NCI-H748 treated with DMSO at 0.1 percent for 48 hours (cell line): Measurements from ENCODE around the gene ALDH3B1.

ENCODE experiments used
- DNase-seq: peaks from one replicate; lab custom pipeline; 2025; lab: John Stamatoyannopoulos, UW

The ALDH3B1 gene

DNA sequence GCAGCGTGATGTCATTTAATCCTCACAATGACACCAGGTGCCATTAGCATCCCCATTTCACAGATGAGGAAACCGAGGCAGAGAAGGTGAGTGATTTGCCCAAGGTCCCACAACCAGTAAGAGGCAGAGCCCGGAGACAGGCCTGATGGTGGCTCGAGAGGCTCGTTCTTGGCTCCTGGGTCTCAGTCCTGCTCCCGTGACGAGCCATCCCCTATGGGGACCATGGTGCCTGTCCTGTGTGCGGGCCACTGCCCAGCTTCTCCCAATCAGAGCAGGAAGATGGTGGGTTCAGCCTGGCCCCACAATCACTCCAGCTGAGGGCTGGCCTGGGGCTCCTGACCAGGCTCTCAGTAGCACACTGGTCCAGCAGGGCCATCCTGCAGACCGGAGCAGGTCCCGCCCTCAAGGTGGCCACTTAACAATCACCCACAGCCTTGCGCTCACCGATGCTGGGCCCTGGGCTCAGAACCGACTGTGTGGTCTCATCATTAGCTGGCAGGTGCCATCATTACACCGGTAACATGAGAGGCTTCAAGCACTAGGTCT, 3.6 kb downstream of the ALDH3B1 start:
- no peak for DNase-seq

DNA sequence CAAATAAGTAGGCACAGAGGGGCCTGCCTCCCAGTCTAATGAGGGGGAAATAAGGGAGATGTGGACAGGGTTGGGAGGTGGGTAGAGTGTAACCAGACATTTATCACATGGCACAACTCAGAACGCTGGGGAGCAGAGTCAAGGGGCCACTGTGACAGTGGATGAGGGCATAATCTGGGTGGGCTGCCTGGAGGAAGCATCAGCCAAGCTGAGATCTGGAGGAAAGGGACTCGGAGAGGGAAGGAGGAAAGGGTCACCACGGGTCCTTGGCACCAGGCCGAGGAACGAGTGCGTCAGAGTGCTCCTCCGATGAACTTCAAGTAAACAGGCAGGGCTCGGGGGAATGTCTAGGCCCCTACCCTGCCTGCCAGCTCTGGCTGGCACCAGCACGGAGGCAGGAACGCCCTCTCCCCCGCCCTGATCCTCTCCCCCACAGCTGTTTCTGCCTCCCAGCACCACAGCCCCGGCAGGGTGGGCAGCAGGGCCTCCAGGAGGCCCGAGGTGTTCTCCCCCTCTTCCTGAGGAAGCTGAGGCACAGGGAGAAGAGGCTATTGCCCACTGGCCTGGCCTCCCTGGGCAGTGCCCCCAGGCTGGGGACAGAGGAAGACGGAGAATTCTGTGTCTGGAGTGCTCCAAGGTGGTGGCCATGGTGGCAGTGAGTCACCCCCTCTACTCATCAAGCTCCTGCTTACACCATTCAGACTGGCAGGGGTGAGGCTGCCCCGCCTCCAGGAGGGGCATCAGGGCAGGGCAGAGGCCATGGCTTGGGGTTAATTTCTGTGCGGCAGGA, 4.2 kb downstream of the ALDH3B1 start:
- DNase-seq: no peak

DNA sequence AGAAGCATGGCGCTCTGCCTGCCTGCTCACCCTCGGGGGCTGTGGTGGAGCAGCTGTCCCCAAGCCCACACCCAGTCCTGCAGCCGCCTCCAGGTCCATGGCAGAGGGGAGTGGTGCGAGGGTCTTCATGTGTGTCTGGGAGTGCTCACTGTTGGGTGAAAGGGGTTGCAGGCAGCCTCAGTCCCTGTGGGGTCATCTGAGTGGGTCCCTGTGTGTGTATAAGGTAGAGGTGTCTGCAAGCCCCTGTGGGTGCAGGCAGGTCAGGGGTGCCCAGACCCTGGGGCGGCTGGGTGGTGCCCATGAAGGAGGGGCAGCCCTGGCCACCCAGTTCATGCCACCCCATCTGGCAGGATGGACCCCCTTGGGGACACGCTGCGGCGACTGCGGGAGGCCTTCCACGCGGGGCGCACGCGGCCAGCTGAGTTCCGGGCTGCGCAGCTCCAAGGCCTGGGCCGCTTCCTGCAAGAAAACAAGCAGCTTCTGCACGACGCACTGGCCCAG, 4.9 kb downstream of the ALDH3B1 start:
- DNase-seq: no peak

- DNase-seq: no peak
Measured at GRCh38 chr11:68015467-68015866, 5.3 kb downstream of the ALDH3B1 start.

DNA sequence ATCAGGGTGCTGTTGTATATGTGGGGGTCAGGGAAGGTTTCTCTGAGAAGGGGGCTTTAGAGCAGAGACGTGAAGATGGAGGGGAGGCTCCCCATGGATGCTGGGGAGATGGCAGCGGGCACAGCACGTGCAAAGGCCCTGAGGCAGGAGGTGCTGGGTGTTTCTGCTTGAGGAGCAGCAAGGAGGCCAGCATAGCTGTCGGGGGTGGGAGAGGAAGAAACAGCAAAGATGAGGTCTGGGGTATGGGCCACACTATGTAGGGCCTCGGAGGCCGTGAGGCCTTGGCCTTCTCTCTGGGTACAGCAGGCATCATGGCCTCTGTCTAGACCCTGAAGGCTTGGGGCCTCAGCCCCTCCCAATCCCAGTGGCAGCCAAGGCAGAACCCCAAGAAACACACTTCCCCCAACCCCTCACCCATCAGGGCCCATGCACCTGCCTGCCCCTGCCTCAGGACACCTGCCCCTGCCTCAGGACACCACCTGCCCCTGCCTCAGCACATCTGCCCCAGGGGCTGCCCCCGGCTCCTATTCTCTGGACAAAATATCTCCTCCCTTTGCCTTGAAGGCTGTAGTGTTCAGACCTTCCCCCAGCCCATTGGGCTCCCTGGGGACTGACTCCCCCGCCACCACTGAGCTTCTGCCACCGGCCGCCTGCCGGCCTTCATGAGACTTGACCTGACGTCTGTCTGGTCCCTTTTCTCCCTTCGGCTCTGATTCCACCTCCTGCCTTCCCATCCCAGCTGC, 6.2 kb downstream of the ALDH3B1 start:
- no peak for DNase-seq

GRCh38 chr11:68016904-68017817, 7.0 kb downstream of the ALDH3B1 start:
- DNase-seq: no peak

GRCh38 chr11:68017980-68018729, 8.0 kb downstream of the ALDH3B1 start:
- DNase-seq: no peak

GRCh38 chr11:68018730-68019190, 8.6 kb downstream of the ALDH3B1 start:
- DNase-seq: no peak

GRCh38 chr11:68019486-68019885, 9.4 kb downstream of the ALDH3B1 start:
- DNase-seq: no peak

DNA sequence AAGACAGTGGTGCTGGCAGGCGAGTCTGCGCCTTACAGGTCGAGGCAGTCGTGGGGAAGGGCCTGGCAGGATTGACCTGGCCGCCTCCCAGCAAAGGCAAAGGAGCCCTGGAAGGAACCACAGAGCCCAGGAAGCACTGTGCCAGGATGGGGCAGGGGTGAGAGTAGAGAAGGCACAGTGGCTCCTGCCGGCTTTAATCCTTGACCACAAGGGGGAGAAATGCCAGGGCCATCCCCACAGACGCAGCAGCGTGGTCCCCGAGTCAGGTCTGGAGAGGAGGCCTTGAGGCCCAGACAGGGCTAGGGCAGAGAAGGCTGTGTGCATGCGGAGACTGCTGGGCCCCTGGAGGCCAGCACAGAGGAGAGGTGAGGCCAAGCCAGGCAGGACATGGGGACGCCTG, 10.4 kb downstream of the ALDH3B1 start:
- no peak for DNase-seq

DNA sequence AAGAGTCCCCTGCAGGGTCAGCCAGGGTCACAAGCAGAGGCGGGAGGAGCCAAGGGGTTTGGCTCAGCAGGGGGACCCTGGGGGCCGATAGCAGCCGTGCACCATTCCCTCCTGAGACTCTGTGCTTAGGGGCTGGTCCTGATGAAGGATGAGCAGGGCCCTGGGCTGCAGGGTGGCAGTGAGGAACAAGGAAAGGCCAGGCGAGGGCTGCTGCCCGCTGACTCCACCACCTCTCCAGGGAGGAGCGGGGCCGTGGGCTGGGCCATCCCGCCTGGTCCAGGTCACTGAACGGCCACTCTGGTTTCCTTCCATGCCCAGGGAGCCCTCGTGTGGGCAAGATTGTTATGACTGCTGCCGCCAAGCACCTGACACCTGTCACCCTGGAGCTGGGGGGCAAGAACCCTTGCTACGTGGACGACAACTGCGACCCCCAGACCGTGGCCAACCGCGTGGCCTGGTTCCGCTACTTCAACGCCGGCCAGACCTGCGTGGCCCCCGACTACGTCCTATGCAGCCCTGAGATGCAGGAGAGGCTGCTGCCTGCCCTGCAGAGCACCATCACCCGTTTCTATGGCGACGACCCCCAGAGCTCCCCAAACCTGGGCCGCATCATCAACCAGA, 11.2 kb downstream of the ALDH3B1 start:
- no peak for DNase-seq

GRCh38 chr11:68022531-68022930, 12.4 kb downstream of the ALDH3B1 start:
- DNase-seq: no peak

DNA sequence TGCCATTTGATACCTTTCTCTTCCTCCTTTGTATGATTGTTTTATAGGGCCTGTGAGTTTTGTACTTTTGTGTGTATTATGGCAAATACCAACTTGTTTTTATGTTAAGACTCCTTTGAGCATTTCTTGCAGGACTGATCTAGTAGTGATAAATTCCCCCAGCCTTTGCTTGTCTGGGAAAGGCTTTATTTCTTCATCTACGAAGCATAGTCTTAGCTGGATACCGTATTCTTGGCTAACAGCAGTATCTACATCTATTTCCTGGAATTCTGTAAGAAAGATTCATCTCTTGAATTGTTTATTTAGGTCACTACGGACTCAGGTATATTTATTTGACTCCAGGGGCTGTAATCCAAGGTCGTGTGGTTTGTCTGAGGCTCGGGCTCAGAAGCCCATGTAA, 14.4 kb downstream of the ALDH3B1 start:
- no peak for DNase-seq

DNA sequence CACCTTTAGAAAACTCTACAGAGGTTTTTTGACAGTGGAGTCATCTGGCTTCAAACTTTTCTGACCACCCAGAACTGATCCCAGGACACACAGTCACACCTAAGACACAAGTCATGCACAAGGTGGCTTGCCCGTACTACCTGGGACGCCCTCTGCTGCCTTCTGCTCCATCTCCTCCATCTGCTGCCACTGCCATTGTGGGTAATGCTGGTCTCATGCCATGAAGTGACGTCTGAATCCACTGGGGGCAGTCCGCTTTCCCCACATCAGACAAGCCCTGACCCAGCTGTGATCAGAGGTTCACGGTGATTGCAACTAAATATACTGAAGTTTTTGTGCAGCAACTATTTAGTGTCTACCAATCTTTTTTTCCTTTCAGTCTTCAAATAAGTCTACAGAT, 14.9 kb downstream of the ALDH3B1 start:
- DNase-seq: no peak

- no peak for DNase-seq
Measured at GRCh38 chr11:68026391-68027105, 16.4 kb downstream of the ALDH3B1 start.

DNA sequence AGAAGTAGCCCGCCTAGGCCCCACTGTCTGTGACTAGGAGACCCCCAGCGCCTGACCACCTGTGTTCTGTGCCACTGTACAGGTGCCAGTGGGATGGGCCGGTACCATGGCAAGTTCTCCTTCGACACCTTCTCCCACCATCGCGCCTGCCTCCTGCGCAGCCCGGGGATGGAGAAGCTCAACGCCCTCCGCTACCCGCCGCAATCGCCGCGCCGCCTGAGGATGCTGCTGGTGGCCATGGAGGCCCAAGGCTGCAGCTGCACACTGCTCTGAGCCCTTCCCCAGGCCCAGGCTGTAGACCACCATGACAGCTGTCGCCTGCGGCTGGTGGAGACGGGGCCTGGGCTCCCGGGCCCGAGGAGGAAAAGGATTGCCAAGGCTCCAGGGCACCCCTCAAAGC, 17.5 kb downstream of the ALDH3B1 start:
- DNase-seq: no peak

DNA sequence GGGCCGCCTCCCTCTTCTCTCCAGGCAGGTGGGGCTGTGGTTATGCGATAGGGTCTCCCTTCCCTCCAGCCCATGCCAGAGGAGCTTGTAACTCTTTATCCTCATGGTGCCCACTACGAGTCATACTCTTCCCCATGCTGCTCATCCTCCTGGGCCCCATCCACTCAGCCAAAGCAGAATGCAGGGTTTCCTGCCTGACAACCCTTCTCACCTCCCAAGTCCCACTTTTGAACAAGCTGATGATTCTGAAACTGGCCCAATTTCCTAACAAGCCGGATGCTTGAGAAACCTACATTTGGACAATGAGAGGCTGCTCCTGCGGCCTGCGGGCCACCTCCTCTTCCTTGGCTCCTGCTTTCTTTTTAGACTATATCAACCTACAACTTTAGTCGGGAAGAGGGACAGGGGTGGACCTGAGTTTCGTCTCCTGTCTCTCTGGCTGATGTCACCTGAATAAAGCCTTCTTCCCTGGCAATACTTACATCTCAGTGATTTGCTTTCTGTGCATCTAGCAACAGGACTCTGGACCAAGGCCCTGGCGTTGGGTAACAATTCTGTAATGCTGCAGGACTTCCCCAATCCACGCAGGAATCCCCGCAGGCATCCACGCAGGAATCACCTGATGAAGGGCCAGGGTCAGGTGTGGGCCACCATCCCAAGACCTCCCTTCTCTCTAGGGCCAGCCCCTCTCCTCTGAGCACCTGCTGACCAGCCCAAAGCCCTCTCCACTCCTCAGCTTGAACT, 18.8 kb downstream of the ALDH3B1 start:
- no peak for DNase-seq

GRCh38 chr11:68030318-68031143, 20.4 kb downstream of the ALDH3B1 start, which contains the start of gene NDUFS8:
Gene NDUFS8, plus strand, starts transcription at chr11:68030681. Its CDS starts 1,471 bp downstream, at chr11:68032152.
- peak; percentile 99 for DNase-seq
